ENCODE results near the gene EDC4.

DNA sequence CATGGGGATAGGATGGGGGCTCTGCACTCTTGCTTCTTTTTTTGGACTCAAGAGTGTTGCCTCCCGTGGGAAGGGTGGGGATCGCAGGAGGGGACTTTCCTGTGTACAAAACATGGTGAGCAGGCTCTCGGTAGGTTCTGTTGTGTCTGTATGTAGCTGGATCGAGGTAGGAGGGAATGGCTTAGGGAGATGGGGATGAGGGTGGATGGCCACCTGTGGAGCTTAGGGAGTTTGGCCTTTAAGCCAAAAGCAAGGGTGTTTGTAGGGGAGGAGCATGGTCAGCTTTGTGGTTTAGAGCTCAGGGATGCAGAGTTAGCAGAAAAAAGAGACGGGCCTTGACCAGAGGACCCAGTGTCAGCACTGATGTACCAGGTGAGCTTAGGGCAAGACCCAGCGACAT lies 11.0 kb upstream of the EDC4 start:
- TF ChIP-seq ESRRG (CRISPR knock-in tag; IDR thresholded peaks at IDR 0.05) (no peak), GLIS3 (CRISPR knock-in tag; IDR thresholded peaks at IDR 0.05) (no peak), RARB (CRISPR knock-in tag; IDR thresholded peaks at IDR 0.05) (no peak), TOX (CRISPR knock-in tag; IDR thresholded peaks at IDR 0.05; ENCODE audit: borderline replicate concordance) (no peak), CSDC2 (CRISPR knock-in tag; IDR thresholded peaks at IDR 0.05) (no peak), ZNF70 (CRISPR knock-in tag; IDR thresholded peaks at IDR 0.05) (no peak), ZNF565 (CRISPR knock-in tag; conservative IDR thresholded peaks at IDR 0.05; ENCODE audit: low read depth) (no peak)
- TF ChIP-seq, protein P1, sequence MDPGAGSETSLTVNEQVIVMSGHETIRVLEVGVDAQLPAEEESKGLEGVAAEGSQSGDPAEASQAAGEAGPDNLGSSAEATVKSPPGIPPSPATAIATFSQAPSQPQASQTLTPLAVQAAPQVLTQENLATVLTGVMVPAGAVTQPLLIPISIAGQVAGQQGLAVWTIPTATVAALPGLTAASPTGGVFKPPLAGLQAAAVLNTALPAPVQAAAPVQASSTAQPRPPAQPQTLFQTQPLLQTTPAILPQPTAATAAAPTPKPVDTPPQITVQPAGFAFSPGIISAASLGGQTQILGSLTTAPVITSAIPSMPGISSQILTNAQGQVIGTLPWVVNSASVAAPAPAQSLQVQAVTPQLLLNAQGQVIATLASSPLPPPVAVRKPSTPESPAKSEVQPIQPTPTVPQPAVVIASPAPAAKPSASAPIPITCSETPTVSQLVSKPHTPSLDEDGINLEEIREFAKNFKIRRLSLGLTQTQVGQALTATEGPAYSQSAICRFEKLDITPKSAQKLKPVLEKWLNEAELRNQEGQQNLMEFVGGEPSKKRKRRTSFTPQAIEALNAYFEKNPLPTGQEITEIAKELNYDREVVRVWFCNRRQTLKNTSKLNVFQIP (CRISPR knock-in tag; IDR thresholded peaks at IDR 0.05; ENCODE audit: borderline replicate concordance, low read depth): no peak
- TF ChIP-seq, protein P2, sequence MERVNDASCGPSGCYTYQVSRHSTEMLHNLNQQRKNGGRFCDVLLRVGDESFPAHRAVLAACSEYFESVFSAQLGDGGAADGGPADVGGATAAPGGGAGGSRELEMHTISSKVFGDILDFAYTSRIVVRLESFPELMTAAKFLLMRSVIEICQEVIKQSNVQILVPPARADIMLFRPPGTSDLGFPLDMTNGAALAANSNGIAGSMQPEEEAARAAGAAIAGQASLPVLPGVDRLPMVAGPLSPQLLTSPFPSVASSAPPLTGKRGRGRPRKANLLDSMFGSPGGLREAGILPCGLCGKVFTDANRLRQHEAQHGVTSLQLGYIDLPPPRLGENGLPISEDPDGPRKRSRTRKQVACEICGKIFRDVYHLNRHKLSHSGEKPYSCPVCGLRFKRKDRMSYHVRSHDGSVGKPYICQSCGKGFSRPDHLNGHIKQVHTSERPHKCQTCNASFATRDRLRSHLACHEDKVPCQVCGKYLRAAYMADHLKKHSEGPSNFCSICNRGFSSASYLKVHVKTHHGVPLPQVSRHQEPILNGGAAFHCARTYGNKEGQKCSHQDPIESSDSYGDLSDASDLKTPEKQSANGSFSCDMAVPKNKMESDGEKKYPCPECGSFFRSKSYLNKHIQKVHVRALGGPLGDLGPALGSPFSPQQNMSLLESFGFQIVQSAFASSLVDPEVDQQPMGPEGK (CRISPR knock-in tag; IDR thresholded peaks at IDR 0.05; ENCODE audit: borderline replicate concordance): no peak
- TF ChIP-seq, protein P3, sequence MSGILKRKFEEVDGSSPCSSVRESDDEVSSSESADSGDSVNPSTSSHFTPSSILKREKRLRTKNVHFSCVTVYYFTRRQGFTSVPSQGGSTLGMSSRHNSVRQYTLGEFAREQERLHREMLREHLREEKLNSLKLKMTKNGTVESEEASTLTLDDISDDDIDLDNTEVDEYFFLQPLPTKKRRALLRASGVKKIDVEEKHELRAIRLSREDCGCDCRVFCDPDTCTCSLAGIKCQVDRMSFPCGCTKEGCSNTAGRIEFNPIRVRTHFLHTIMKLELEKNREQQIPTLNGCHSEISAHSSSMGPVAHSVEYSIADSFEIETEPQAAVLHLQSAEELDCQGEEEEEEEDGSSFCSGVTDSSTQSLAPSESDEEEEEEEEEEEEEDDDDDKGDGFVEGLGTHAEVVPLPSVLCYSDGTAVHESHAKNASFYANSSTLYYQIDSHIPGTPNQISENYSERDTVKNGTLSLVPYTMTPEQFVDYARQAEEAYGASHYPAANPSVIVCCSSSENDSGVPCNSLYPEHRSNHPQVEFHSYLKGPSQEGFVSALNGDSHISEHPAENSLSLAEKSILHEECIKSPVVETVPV (CRISPR knock-in tag; IDR thresholded peaks at IDR 0.05): no peak
